H1 (cell line): ENCODE results near the gene NHLRC2. TPM values are rescaled to one million over a fixed set of nuclear protein-coding genes. Genes with fewer than 3 reads are reported as not detected.

Experiments
- RFX5 ChIP-seq: IDR thresholded peaks from 2 replicates; pipeline ENCODE4 v1.6.1; 2011; ENCODE audit warnings: low read depth, low read length, improper control_type of control experiment, borderline replicate concordance
- SP1 ChIP-seq: IDR thresholded peaks from 2 replicates; pipeline ENCODE4 v1.6.1; 2011; ENCODE audit warnings: low read depth, low read length
- YY1 ChIP-seq: IDR thresholded peaks from 2 replicates; pipeline ENCODE4 v1.6.1; 2011; ENCODE audit warnings: low read depth, mild to moderate bottlenecking, low read length
- polyA plus RNA-seq, 7 experiments: library from polyadenylated mRNA; depleted of rRNA in 3 of 7; stranded (reverse) in 5 of 7; unstranded in 2 of 7; fragments of >200 nt in 5 of 7; fragments of 200-250 nt in 2 of 7; gene quantifications; 1 replicate in 5 of 7; 2 replicates in 1 of 7; 4 replicates in 1 of 7; pipeline versions ENCODE4 v1.2.1 to v1.2.3, GENCODE V29; 2011 to 2013; ENCODE audit warnings: missing spikeins in 2 of 7, mixed read lengths in 2 of 7
- total RNA-seq: library from RNA; stranded (reverse); fragmentation: NEBNext Ultra II Directional; extraction: Animal tissue kit (Norgen Biotek cat#: 25700); gene quantifications from 2 replicates; pipeline ENCODE4 v1.2.1, GENCODE V29; 2021
- TF ChIP-seq, protein P1 (sequence below): IDR thresholded peaks from 2 replicates; pipeline ENCODE4 v1.6.1; 2012; ENCODE audit warnings: inconsistent platforms

NHLRC2 gene
- total and polyA plus RNA-seq, 2 of the 8 experiments (the other 6 are each of a cell fraction or from before 2014, with no cell fraction given) = 4.9 to 25.6 TPM

DNA sequence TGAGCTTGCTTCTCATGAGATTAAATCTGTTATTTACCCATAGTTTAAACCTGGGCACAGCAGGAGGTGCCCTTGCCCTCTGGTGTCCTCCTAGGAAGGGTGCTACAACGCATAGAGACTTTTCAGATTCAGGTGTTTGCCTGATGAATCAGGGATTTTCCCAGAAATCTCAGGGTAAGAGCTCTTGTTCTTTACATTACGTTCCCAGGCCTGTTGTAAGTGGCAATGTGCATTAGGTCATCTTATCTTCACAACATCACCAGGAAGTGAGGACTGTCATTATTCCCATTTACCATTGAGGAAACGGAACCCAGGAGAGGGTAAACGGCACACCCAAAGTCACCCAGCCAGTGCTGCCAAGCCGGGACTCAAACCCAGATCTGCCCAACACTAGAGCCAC, 73.0 kb downstream of the NHLRC2 start (continued):
- TF ChIP-seq RFX5 (no peak), SP1 (no peak), YY1 (no peak)
- TF ChIP-seq, protein P1, sequence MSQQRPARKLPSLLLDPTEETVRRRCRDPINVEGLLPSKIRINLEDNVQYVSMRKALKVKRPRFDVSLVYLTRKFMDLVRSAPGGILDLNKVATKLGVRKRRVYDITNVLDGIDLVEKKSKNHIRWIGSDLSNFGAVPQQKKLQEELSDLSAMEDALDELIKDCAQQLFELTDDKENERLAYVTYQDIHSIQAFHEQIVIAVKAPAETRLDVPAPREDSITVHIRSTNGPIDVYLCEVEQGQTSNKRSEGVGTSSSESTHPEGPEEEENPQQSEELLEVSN = no peak
